ENCODE data around the gene STRN4. TPM values are rescaled to one million over a fixed set of nuclear protein-coding genes. Genes with fewer than 3 reads are reported as not detected.

STRN4 gene
- polyA plus RNA-seq, 1 donor from 2014 or later: 153 TPM

GRCh38 chr19:46785980-46786235 is 39.7 kb upstream of the STRN4 start:
- Histone ChIP-seq H3K9me2 (ENCODE audit: insufficient read depth, low read length) (no peaks in the 10 kb centered on the region), H3K27ac (ENCODE audit: low read length) (no peak overlapping the region), H3K4me2 (ENCODE audit: low read length) (no peak overlapping the region), H2AFZ (ENCODE audit: low read depth, low read length) (no peak overlapping the region), H4K20me1 (ENCODE audit: insufficient read depth) (no peaks in the 10 kb centered on the region), H3K79me2 (replicated peaks; ENCODE audit: insufficient read depth, low read length) (no peaks in the 10 kb centered on the region), H3K9me3 (ENCODE audit: low read length) (no peaks in the 10 kb centered on the region), H3K27me3 (ENCODE audit: insufficient read depth, low read depth, low read length) (peaks cover 18% of the 10 kb centered on the region), H3K4me3 (ENCODE audit: low read length) (no peak overlapping the region), H3K36me3 (ENCODE audit: insufficient read depth, low read length) (no peaks in the 10 kb centered on the region), H3F3A (ENCODE audit: insufficient read depth, low read length, poor library complexity, severe bottlenecking) (peaks cover 3% of the 10 kb centered on the region), H3K9ac (ENCODE audit: low read length) (no peak overlapping the region)
- TF ChIP-seq POLR2AphosphoS5 (IDR thresholded peaks at IDR 0.05): no peak
- TF ChIP-seq RAD21 (conservative IDR thresholded peaks at IDR 0.05): no peak
- no peak for TF ChIP-seq SMC3 (conservative IDR thresholded peaks at IDR 0.05; ENCODE audit: poor library complexity)
- no peak for TF ChIP-seq CTCF (IDR thresholded peaks at IDR 0.05; ENCODE audit: poor library complexity, severe bottlenecking)
- TF ChIP-seq MXI1 (conservative IDR thresholded peaks at IDR 0.05; ENCODE audit: poor library complexity, severe bottlenecking): no peak
- TF ChIP-seq REST (IDR thresholded peaks at IDR 0.05; ENCODE audit: borderline replicate concordance): no peak
- no peak for TF ChIP-seq EZH2 (IDR thresholded peaks at IDR 0.05; ENCODE audit: borderline replicate concordance, insufficient read depth, low read length, poor library complexity, severe bottlenecking)
- TF ChIP-seq EP300 (conservative IDR thresholded peaks at IDR 0.05; ENCODE audit: poor library complexity, severe bottlenecking): no peak
- no peak for TF ChIP-seq TAF1 (IDR thresholded peaks at IDR 0.05; ENCODE audit: low read depth)

- Histone ChIP-seq H2AFZ (ENCODE audit: low read depth, low read length) (no peak overlapping the region), H4K20me1 (ENCODE audit: insufficient read depth) (no peaks in the 10 kb centered on the region)
These were observed 39.1 kb upstream of the STRN4 start for GRCh38 chr19:46785054-46785979.

More at GRCh38 chr19:46785054-46785979, 39.1 kb upstream of the STRN4 start:
- no peaks in the 10 kb centered on the region for H3K9me2 ChIP-seq (ENCODE audit: insufficient read depth, low read length)
- H3K9ac ChIP-seq (ENCODE audit: low read length): no peak overlapping the region
- H3K27ac ChIP-seq (ENCODE audit: low read length): no peak overlapping the region
- no peaks in the 10 kb centered on the region for H3K79me2 ChIP-seq (replicated peaks; ENCODE audit: insufficient read depth, low read length)
- no peak overlapping the region for H3K4me3 ChIP-seq (ENCODE audit: low read length)
- no peak overlapping the region for H3K4me2 ChIP-seq (ENCODE audit: low read length)
- peaks cover 18% of the 10 kb centered on the region for H3K27me3 ChIP-seq (ENCODE audit: insufficient read depth, low read depth, low read length)
- no peaks in the 10 kb centered on the region for H3K9me3 ChIP-seq (ENCODE audit: low read length)
- H3F3A ChIP-seq (ENCODE audit: insufficient read depth, low read length, poor library complexity, severe bottlenecking): peaks cover 3% of the 10 kb centered on the region
- TF ChIP-seq RAD21 (conservative IDR thresholded peaks at IDR 0.05): no peak
- TF ChIP-seq EP300 (conservative IDR thresholded peaks at IDR 0.05; ENCODE audit: poor library complexity, severe bottlenecking): no peak
- TF ChIP-seq TAF1 (IDR thresholded peaks at IDR 0.05; ENCODE audit: low read depth): no peak
- TF ChIP-seq SMC3 (conservative IDR thresholded peaks at IDR 0.05; ENCODE audit: poor library complexity): no peak
- TF ChIP-seq REST (IDR thresholded peaks at IDR 0.05; ENCODE audit: borderline replicate concordance): no peak
- TF ChIP-seq POLR2AphosphoS5 (IDR thresholded peaks at IDR 0.05): no peak
- TF ChIP-seq MXI1 (conservative IDR thresholded peaks at IDR 0.05; ENCODE audit: poor library complexity, severe bottlenecking): no peak
- no peak for TF ChIP-seq EZH2 (IDR thresholded peaks at IDR 0.05; ENCODE audit: borderline replicate concordance, insufficient read depth, low read length, poor library complexity, severe bottlenecking)
- TF ChIP-seq CTCF (IDR thresholded peaks at IDR 0.05; ENCODE audit: poor library complexity, severe bottlenecking): no peak
- H3K36me3 ChIP-seq (ENCODE audit: insufficient read depth, low read length): no peaks in the 10 kb centered on the region

Data from neural cell (in vitro differentiated cells).